CD14-positive monocyte (primary cell): ENCODE measurements around the gene MEAF6. TPM values are rescaled to one million over a fixed set of nuclear protein-coding genes. Genes with fewer than 3 reads are reported as not detected.

Experiments
- DNase-seq, 3 donors: peaks; one replicate each; pipeline ENCODE4 v3.0.0-alpha.2; 2011 to 2022
- H2AFZ ChIP-seq: 2 replicates; pipeline ENCODE4 v1.6.0; 2012; ENCODE audit warnings: mild to moderate bottlenecking, low read depth, low read length, inconsistent platforms; ENCODE audit not compliant: insufficient read depth, poor library complexity, severe bottlenecking
- H3K27ac ChIP-seq, 2 donors: 1 replicate in 1 of 2; 2 replicates in 1 of 2; pipeline ENCODE4 v1.5.1; 2012 to 2013; ENCODE audit warnings: low read length in 2 of 2, control low read depth in 1 of 2, inconsistent platforms in 1 of 2, low read depth in 1 of 2, mild to moderate bottlenecking in 1 of 2
- H3K27me3 ChIP-seq, 2 donors: one replicate each; pipeline versions ENCODE4 v1.6.0 to v1.6.1; 2011 to 2013; ENCODE audit warnings: low read length in 2 of 2; ENCODE audit not compliant: control insufficient read depth in 2 of 2, insufficient read depth in 2 of 2
- H3K36me3 ChIP-seq, 2 donors: replicated peaks in 1 of 2; 1 replicate in 1 of 2; 2 replicates in 1 of 2; pipeline versions ENCODE4 v1.5.1 to v1.6.1; 2012 to 2013; ENCODE audit warnings: low read length in 2 of 2, control low read depth in 1 of 2, inconsistent platforms in 1 of 2, mild to moderate bottlenecking in 1 of 2; ENCODE audit not compliant: insufficient read depth in 2 of 2, control insufficient read depth in 1 of 2
- H3K4me1 ChIP-seq, 2 donors: 1 replicate in 1 of 2; 2 replicates in 1 of 2; pipeline versions ENCODE4 v1.5.1 to v1.6.1; 2012 to 2013; ENCODE audit warnings: low read length in 2 of 2, control low read depth in 1 of 2, inconsistent platforms in 1 of 2, mild to moderate bottlenecking in 1 of 2, moderate library complexity in 1 of 2; ENCODE audit not compliant: insufficient read depth in 2 of 2, control insufficient read depth in 1 of 2
- H3K4me2 ChIP-seq: replicated peaks from 2 replicates; pipeline ENCODE3; 2012; ENCODE audit warnings: low read length, moderate library complexity, mild to moderate bottlenecking; ENCODE audit not compliant: poor library complexity, severe bottlenecking; ENCODE audit errors: extremely low read depth
- H3K4me3 ChIP-seq, 3 experiments: fragments of 200-600 bp in 1 of 3; sonication (generic) in 1 of 3; replicated peaks in 1 of 3; 1 replicate in 2 of 3; 2 replicates in 1 of 3; pipeline ENCODE4 v1.5.1; 2011 to 2013; ENCODE audit warnings: low read length in 3 of 3, mild to moderate bottlenecking in 3 of 3, control low read depth in 2 of 3, low read depth in 2 of 3, inconsistent platforms in 1 of 3, moderate library complexity in 1 of 3
- H3K79me2 ChIP-seq: 2 replicates; pipeline ENCODE4 v1.6.0; 2012; ENCODE audit warnings: mild to moderate bottlenecking, control low read depth, inconsistent platforms, low read length, moderate library complexity; ENCODE audit not compliant: insufficient read depth
- H3K9ac ChIP-seq: 2 replicates; pipeline ENCODE4 v1.6.0; 2017; ENCODE audit warnings: low read length, mild to moderate bottlenecking; ENCODE audit not compliant: insufficient read depth, poor library complexity, severe bottlenecking
- H3K9me3 ChIP-seq, 2 donors: replicated peaks in 1 of 2; 1 replicate in 1 of 2; 2 replicates in 1 of 2; pipeline versions ENCODE4 v1.5.1 to v1.6.1; 2012 to 2013; ENCODE audit warnings: low read length in 2 of 2, control low read depth in 1 of 2; ENCODE audit not compliant: control insufficient read depth in 1 of 2, insufficient read depth in 1 of 2
- H4K20me1 ChIP-seq: 2 replicates; pipeline ENCODE4 v1.6.0; 2012; ENCODE audit warnings: mild to moderate bottlenecking, low read length, control low read depth, moderate library complexity; ENCODE audit not compliant: insufficient read depth
- H3K27ac Mint-ChIP-seq, 7 donors: one replicate each; pipeline ENCODE4 v1.8.0; 2020; ENCODE audit warnings: mild to moderate bottlenecking in 7 of 7, mixed read lengths in 7 of 7, moderate library complexity in 6 of 7, inconsistent platforms in 2 of 7
- H3K27me3 Mint-ChIP-seq, 3 donors: one replicate each; pipeline ENCODE4 v1.8.0; 2021 to 2022; ENCODE audit warnings: low read depth in 3 of 3, mild to moderate bottlenecking in 3 of 3, mixed read lengths in 3 of 3, moderate library complexity in 3 of 3, inconsistent platforms in 1 of 3
- H3K36me3 Mint-ChIP-seq, 2 donors: one replicate each; pipeline ENCODE4 v1.8.0; 2020; ENCODE audit warnings: mixed read lengths in 2 of 2, inconsistent platforms in 1 of 2, mild to moderate bottlenecking in 1 of 2
- H3K4me1 Mint-ChIP-seq: one replicate; pipeline ENCODE4 v1.8.0; 2020; ENCODE audit warnings: mild to moderate bottlenecking, mixed read lengths
- H3K4me3 Mint-ChIP-seq, 2 donors: one replicate each; pipeline ENCODE4 v1.8.0; 2020; ENCODE audit warnings: mild to moderate bottlenecking in 2 of 2, mixed read lengths in 2 of 2, moderate library complexity in 1 of 2
- H3K9me3 Mint-ChIP-seq, 7 donors: one replicate each; pipeline ENCODE4 v1.8.0; 2020 to 2022; ENCODE audit warnings: mixed read lengths in 7 of 7, mild to moderate bottlenecking in 6 of 7, moderate library complexity in 6 of 7, inconsistent platforms in 2 of 7
- CTCF ChIP-seq: fragments of 200-600 bp; IDR thresholded peaks from one replicate; pipeline ENCODE4 v1.8.0; 2022; ENCODE audit warnings: antibody characterized with exemption, mild to moderate bottlenecking
- WGBS: methylation state at CpG from one replicate; pipeline ENCODE4 v1.1.5; 2013; ENCODE audit warnings: missing lambda C conversion rate; ENCODE audit not compliant: insufficient coverage; 5-methylcytosine and 5-hydroxymethylcytosine counted together
- intact Hi-C, 2 donors: fragments of 100-400 bp; cut with micrococcal nuclease; formaldehyde crosslinking; loops; one replicate each; pipeline versions ENCODE4 v1.15.0 to v1.15.1; 2023
- polyA plus RNA-seq, 3 donors: library from polyadenylated mRNA; depleted of rRNA in 1 of 3; unstranded in 2 of 3; stranded (reverse) in 1 of 3; fragments of 300-500 nt in 2 of 3; fragments of >200 nt in 1 of 3; fragmentation: Illumina TruSeq in 2 of 3; gene quantifications; 1 replicate in 2 of 3; 2 replicates in 1 of 3; pipeline ENCODE4 v1.2.3, GENCODE V29; 2012 to 2021

MEAF6 gene
- polyA plus RNA-seq, 3 donors: 56.7 to 99.8 (median 79.2) TPM

GRCh38 chr1:37465593-37466517 is 48.7 kb downstream of the MEAF6 start:
- Histone ChIP-seq H4K20me1 (no peaks in the 10 kb centered on the region), H3K4me3 (no peak overlapping the region), H3K79me2 (no peaks in the 10 kb centered on the region), H3K36me3 (no peaks in the 10 kb centered on the region), H3K27me3 (no peaks in the 10 kb centered on the region), H3K27ac (no peak overlapping the region), H3K4me2 (no peak overlapping the region), H3K9ac (no peak overlapping the region), H3K4me1 (no peaks in the 10 kb centered on the region), H3K9me3 (no peaks in the 10 kb centered on the region), H2AFZ (no peak overlapping the region)
- no peak for DNase-seq
- H3K4me3 Mint-ChIP-seq: no peak overlapping the region
- H3K36me3 Mint-ChIP-seq: no peaks in the 10 kb centered on the region
- intact Hi-C loops: no loop called here
- H3K4me1 Mint-ChIP-seq: peaks cover 6% of the 10 kb centered on the region
- H3K9me3 Mint-ChIP-seq: no peaks in the 10 kb centered on the region
- H3K27ac Mint-ChIP-seq: no peak overlapping the region
- no peak for TF ChIP-seq CTCF
- H3K27me3 Mint-ChIP-seq: peaks cover 1 to 2% (median 2%) of the 10 kb centered on the region in 3 donors
- WGBS: 100% methylated on average over 3 of the region's 6 CpGs

GRCh38 chr1:37464443-37464842 is 50.1 kb downstream of the MEAF6 start:
- 20% methylated on average over 1 of the region's 2 CpGs for WGBS
- Histone ChIP-seq H3K27me3 (no peaks in the 10 kb centered on the region), H3K27ac (no peak overlapping the region), H3K79me2 (no peaks in the 10 kb centered on the region), H3K4me3 (no peak overlapping the region), H3K9me3 (no peaks in the 10 kb centered on the region), H3K9ac (no peak overlapping the region), H3K36me3 (no peaks in the 10 kb centered on the region), H3K4me1 (no peaks in the 10 kb centered on the region), H2AFZ (no peak overlapping the region), H4K20me1 (no peaks in the 10 kb centered on the region), H3K4me2 (no peak overlapping the region)
- H3K9me3 Mint-ChIP-seq: no peaks in the 10 kb centered on the region
- no peak for TF ChIP-seq CTCF
- H3K27me3 Mint-ChIP-seq: peaks cover 1 to 2% (median 2%) of the 10 kb centered on the region in 3 donors
- intact Hi-C loops: no loop called here
- H3K4me3 Mint-ChIP-seq: no peak overlapping the region
- H3K4me1 Mint-ChIP-seq: peaks cover 3% of the 10 kb centered on the region
- no peak overlapping the region for H3K27ac Mint-ChIP-seq
- H3K36me3 Mint-ChIP-seq: no peaks in the 10 kb centered on the region
- no peak for DNase-seq
